HCT116 (cell line): ENCODE results near the gene FOXP2.

Source experiments
- ATF3 ChIP-seq: IDR thresholded peaks from 2 replicates; pipeline ENCODE4 v1.6.1; 2012
- CBX3 ChIP-seq: IDR thresholded peaks from 2 replicates; pipeline ENCODE4 v1.6.1; 2012; ENCODE audit warnings: low read depth
- ELF1 ChIP-seq: IDR thresholded peaks from 2 replicates; pipeline ENCODE4 v1.6.1; 2012; ENCODE audit warnings: low read depth, borderline replicate concordance
- EZH2 ChIP-seq: fragments of 200-600 bp; sonication (generic); IDR thresholded peaks from 2 replicates; pipeline ENCODE4 v1.6.1; 2017; ENCODE audit warnings: antibody characterized with exemption, mixed run types
- JUND ChIP-seq: IDR thresholded peaks from 2 replicates; pipeline ENCODE4 v1.6.1; 2012
- POLR2AphosphoS5 ChIP-seq: IDR thresholded peaks from 2 replicates; pipeline ENCODE4 v1.6.1; 2011; ENCODE audit warnings: mild to moderate bottlenecking, low read depth, low read length, moderate library complexity
- SIN3A ChIP-seq: IDR thresholded peaks from 2 replicates; pipeline ENCODE4 v1.6.1; 2012; ENCODE audit warnings: low read depth
- SP1 ChIP-seq: IDR thresholded peaks from 2 replicates; pipeline ENCODE4 v1.6.1; 2012; ENCODE audit warnings: low read depth
- SRF ChIP-seq: IDR thresholded peaks from 2 replicates; pipeline ENCODE4 v1.6.1; 2012; ENCODE audit warnings: low read depth
- YY1 ChIP-seq: IDR thresholded peaks from 2 replicates; pipeline ENCODE4 v1.6.1; 2011; ENCODE audit warnings: low read length, low read depth, moderate library complexity, mild to moderate bottlenecking; ENCODE audit not compliant: insufficient replicate concordance; ENCODE audit errors: extremely low read depth
- ZFX ChIP-seq: fragments of 450-650 bp; IDR thresholded peaks from 2 replicates; pipeline ENCODE4 v1.6.1; 2017
- ZNF274 ChIP-seq: fragments of 200-500 bp; sonication (Bioruptor generic); IDR thresholded peaks from 2 replicates; pipeline ENCODE4 v1.6.1; 2014; ENCODE audit warnings: mild to moderate bottlenecking, low read depth, low read length, inconsistent platforms
- TF ChIP-seq, protein P1 (sequence below), 3 experiments: fragments of 200-600 bp in 1 of 3; sonication (generic) in 1 of 3; IDR thresholded peaks in 2 of 3; conservative IDR thresholded peaks in 1 of 3; 2 replicates each; pipeline ENCODE4 v1.5.1; 2012 to 2017; ENCODE audit warnings: low read depth in 2 of 3, low read length in 2 of 3, antibody characterized with exemption in 1 of 3, borderline replicate concordance in 1 of 3, control low read depth in 1 of 3, mild to moderate bottlenecking in 1 of 3, mixed read lengths in 1 of 3, mixed run types in 1 of 3, moderate library complexity in 1 of 3; ENCODE audit not compliant: insufficient read depth in 1 of 3

GRCh38 chr7:114466917-114467316, 52.3 kb downstream of the FOXP2 start:
- TF ChIP-seq, protein P1, sequence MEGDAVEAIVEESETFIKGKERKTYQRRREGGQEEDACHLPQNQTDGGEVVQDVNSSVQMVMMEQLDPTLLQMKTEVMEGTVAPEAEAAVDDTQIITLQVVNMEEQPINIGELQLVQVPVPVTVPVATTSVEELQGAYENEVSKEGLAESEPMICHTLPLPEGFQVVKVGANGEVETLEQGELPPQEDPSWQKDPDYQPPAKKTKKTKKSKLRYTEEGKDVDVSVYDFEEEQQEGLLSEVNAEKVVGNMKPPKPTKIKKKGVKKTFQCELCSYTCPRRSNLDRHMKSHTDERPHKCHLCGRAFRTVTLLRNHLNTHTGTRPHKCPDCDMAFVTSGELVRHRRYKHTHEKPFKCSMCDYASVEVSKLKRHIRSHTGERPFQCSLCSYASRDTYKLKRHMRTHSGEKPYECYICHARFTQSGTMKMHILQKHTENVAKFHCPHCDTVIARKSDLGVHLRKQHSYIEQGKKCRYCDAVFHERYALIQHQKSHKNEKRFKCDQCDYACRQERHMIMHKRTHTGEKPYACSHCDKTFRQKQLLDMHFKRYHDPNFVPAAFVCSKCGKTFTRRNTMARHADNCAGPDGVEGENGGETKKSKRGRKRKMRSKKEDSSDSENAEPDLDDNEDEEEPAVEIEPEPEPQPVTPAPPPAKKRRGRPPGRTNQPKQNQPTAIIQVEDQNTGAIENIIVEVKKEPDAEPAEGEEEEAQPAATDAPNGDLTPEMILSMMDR (IDR thresholded peaks at IDR 0.05 in 2 of 3, conservative IDR thresholded peaks at IDR 0.05 in 1 of 3; ENCODE audit: borderline replicate concordance in 1 of 3, insufficient read depth in 1 of 3, low read depth in 2 of 3, low read length in 2 of 3) = no peak
- no peak for TF ChIP-seq ZFX
- TF ChIP-seq YY1 = no peak
- no peak for TF ChIP-seq JUND
- no peak for TF ChIP-seq EZH2
- no peak for TF ChIP-seq POLR2AphosphoS5
- TF ChIP-seq ELF1 = no peak
- no peak for TF ChIP-seq SIN3A
- no peak for TF ChIP-seq ZNF274
- TF ChIP-seq SP1 = no peak
- TF ChIP-seq ATF3 = no peak
- TF ChIP-seq SRF = no peak
- TF ChIP-seq CBX3 = no peak
